Prostate gland (tissue), 2 donors: ENCODE results near the gene PHF21B.

Source experiments
- CTCF ChIP-seq, 4 experiments: fragments of 200-600 bp in 2 of 4; fragments of 450-650 bp in 2 of 4; sonication (generic) in 2 of 4; IDR thresholded peaks; 1 replicate in 3 of 4; 2 replicates in 1 of 4; pipeline ENCODE4 v1.5.1; 2016 to 2019; ENCODE audit warnings: antibody characterized with exemption in 4 of 4, mild to moderate bottlenecking in 2 of 4, moderate library complexity in 2 of 4
- POLR2A ChIP-seq: fragments of 450-650 bp; IDR thresholded peaks from one replicate; pipeline ENCODE4 v1.6.1; 2016; ENCODE audit warnings: antibody characterized with exemption, mild to moderate bottlenecking
- POLR2AphosphoS5 ChIP-seq: sonication (generic); formaldehyde crosslinking; IDR thresholded peaks from one replicate; pipeline ENCODE4 v1.6.1; 2017; ENCODE audit warnings: antibody characterized with exemption

GRCh38 chr22:44894321-44894720 is 115.5 kb downstream of the PHF21B start:
- no peak for TF ChIP-seq CTCF (IDR thresholded peaks at IDR 0.05)
- no peak for TF ChIP-seq POLR2A
- TF ChIP-seq POLR2AphosphoS5 = no peak
